HL-60 (cell line): ENCODE results near the gene TENT5A.

ENCODE experiments used
- DNase-seq, 2 experiments: peaks; one replicate each; pipeline ENCODE4 v3.0.0-alpha.2; 2010 to 2020; ENCODE audit warnings: low read depth in 1 of 2, low spot score in 1 of 2
- H3K27ac ChIP-seq: fragments of 250-450 bp; sonication (Bioruptor Pico); replicated peaks from 2 replicates; pipeline ENCODE4 v1.5.1; 2020; ENCODE audit warnings: mild to moderate bottlenecking, moderate library complexity
- H3K27me3 ChIP-seq: fragments of 250-450 bp; sonication (Bioruptor Pico); 2 replicates; pipeline ENCODE4 v1.5.1; 2021; ENCODE audit warnings: mild to moderate bottlenecking, moderate library complexity; ENCODE audit not compliant: insufficient read depth, poor library complexity, severe bottlenecking
- H3K4me3 ChIP-seq: replicated peaks from 2 replicates; pipeline ENCODE4 v1.5.1; 2011; ENCODE audit warnings: mild to moderate bottlenecking, control low read depth, low read length; ENCODE audit not compliant: insufficient read depth
- CTCF ChIP-seq: IDR thresholded peaks from one replicate; pipeline ENCODE4 v1.5.1; 2011; ENCODE audit warnings: low read length, control low read depth, inconsistent platforms; ENCODE audit not compliant: insufficient read depth
- GABPA ChIP-seq: IDR thresholded peaks from 2 replicates; pipeline ENCODE4 v1.6.1; 2012; ENCODE audit warnings: low read depth
- POLR2AphosphoS5 ChIP-seq: IDR thresholded peaks from 2 replicates; pipeline ENCODE4 v1.6.1; 2012; ENCODE audit warnings: low read depth
- REST ChIP-seq: IDR thresholded peaks from 2 replicates; pipeline ENCODE4 v1.6.1; 2012; ENCODE audit warnings: low read depth; ENCODE audit not compliant: insufficient replicate concordance
- SPI1 ChIP-seq: IDR thresholded peaks from 2 replicates; pipeline ENCODE4 v1.6.1; 2012; ENCODE audit warnings: low read depth, mild to moderate bottlenecking, borderline replicate concordance

The TENT5A gene

GRCh38 chr6:81786150-81786549 lies 33.7 kb upstream of the TENT5A start:
- TF ChIP-seq GABPA (no peak), SPI1 (no peak), POLR2AphosphoS5 (no peak), CTCF (no peak), REST (no peak)
- no peak overlapping the region for H3K4me3 ChIP-seq
- no peak overlapping the region for H3K27ac ChIP-seq
- no peak for DNase-seq
- no peaks in the 10 kb centered on the region for H3K27me3 ChIP-seq

- no peak for TF ChIP-seq REST
- TF ChIP-seq SPI1: no peak
- TF ChIP-seq POLR2AphosphoS5: no peak
- no peak for TF ChIP-seq CTCF
- TF ChIP-seq GABPA: no peak
- no peak for DNase-seq
- H3K27ac ChIP-seq: no peak overlapping the region
- no peak overlapping the region for H3K4me3 ChIP-seq
- no peaks in the 10 kb centered on the region for H3K27me3 ChIP-seq
Observed at GRCh38 chr6:81785377-81785776, 32.9 kb upstream of the TENT5A start.

GRCh38 chr6:81783893-81784292 lies 31.4 kb upstream of the TENT5A start:
- TF ChIP-seq REST (no peak), GABPA (no peak), SPI1 (no peak), CTCF (no peak), POLR2AphosphoS5 (no peak)

More at GRCh38 chr6:81783893-81784292, 31.4 kb upstream of the TENT5A start:
- Histone ChIP-seq H3K4me3 (no peak overlapping the region), H3K27ac (no peak overlapping the region), H3K27me3 (no peaks in the 10 kb centered on the region)
- DNase-seq: no peak
